ENCODE measurements around the gene KMT2B.

Gene KMT2B

GRCh38 chr19:35787227-35787799 is 69.5 kb downstream of the KMT2B start:
- H3K27me3 ChIP-seq (replicated peaks; ENCODE audit: insufficient read depth, low read length), result peaks cover 5% of the 10 kb centered on the region
- H3K4me1 ChIP-seq (ENCODE audit: low read length), result no peaks in the 10 kb centered on the region
- no peak for DNase-seq
- H3K27ac ChIP-seq (ENCODE audit: low read length), result no peak overlapping the region
- H4K20me1 ChIP-seq (ENCODE audit: insufficient read depth, low read length), result no peaks in the 10 kb centered on the region
- H3K79me2 ChIP-seq (ENCODE audit: low read length), result no peaks in the 10 kb centered on the region
- no peak overlapping the region for H2AFZ ChIP-seq (ENCODE audit: low read length)
- no peak overlapping the region for H3K9ac ChIP-seq (ENCODE audit: low read length)
- H3K9me2 ChIP-seq (replicated peaks; ENCODE audit: insufficient read depth, low read length), result no peaks in the 10 kb centered on the region
- no peak overlapping the region for H3K4me3 ChIP-seq (ENCODE audit: low read length)
- no peak overlapping the region for H3K4me2 ChIP-seq (ENCODE audit: low read depth, low read length)
- H3K36me3 ChIP-seq (replicated peaks; ENCODE audit: insufficient read depth, low read length), result no peaks in the 10 kb centered on the region
- H3K9me3 ChIP-seq (replicated peaks; ENCODE audit: insufficient read depth, low read length), result no peaks in the 10 kb centered on the region
- no peaks in the 10 kb centered on the region for H3F3A ChIP-seq (ENCODE audit: insufficient read depth, low read length)
- TF ChIP-seq EZH2 (optimal IDR thresholded peaks at IDR 0.05; ENCODE audit: low read depth, low read length) (no peak), CTCF (IDR thresholded peaks at IDR 0.05; ENCODE audit: low read length) (no peak), EZH2phosphoT487 (IDR thresholded peaks at IDR 0.05; ENCODE audit: low read length) (no peak)
